ENCODE data around the gene TUBB.

TUBB gene

GRCh38 chr6:30690403-30691207 is 29.5 kb upstream of the TUBB start, which contains the start of gene NRM (continued):
- no peak for TF ChIP-seq ZNF280C (tag by site-specific recombination; IDR thresholded peaks at IDR 0.05)
- no peak for TF ChIP-seq ZSCAN16 (tag by site-specific recombination; IDR thresholded peaks at IDR 0.05)
- no peak for TF ChIP-seq HOXA7 (CRISPR knock-in tag; IDR thresholded peaks at IDR 0.05; ENCODE audit: borderline replicate concordance)
- no peak for TF ChIP-seq ZNF292 (tag by site-specific recombination; IDR thresholded peaks at IDR 0.05; ENCODE audit: borderline replicate concordance, low read depth)
- TF ChIP-seq OSR2 (tag by site-specific recombination; IDR thresholded peaks at IDR 0.05), result no peak
- peak; percentile 77 for TF ChIP-seq ZNF660 (tag by site-specific recombination; IDR thresholded peaks at IDR 0.05)
- no peak for TF ChIP-seq TCF7L2 (IDR thresholded peaks at IDR 0.05; ENCODE audit: borderline replicate concordance, low read depth, low read length)
- no peak for TF ChIP-seq ZNF544 (tag by site-specific recombination; IDR thresholded peaks at IDR 0.05)
- no peak for TF ChIP-seq ZNF157 (tag by site-specific recombination; IDR thresholded peaks at IDR 0.05)
- peak; percentile 87 for TF ChIP-seq PRDM10 (tag by site-specific recombination; IDR thresholded peaks at IDR 0.05)
- no peak for TF ChIP-seq RBAK (tag by site-specific recombination; IDR thresholded peaks at IDR 0.05)
- no peak for TF ChIP-seq GLI2 (tag by site-specific recombination; IDR thresholded peaks at IDR 0.05; ENCODE audit: borderline replicate concordance, low read depth)
- TF ChIP-seq MZF1 (tag by site-specific recombination; IDR thresholded peaks at IDR 0.05; ENCODE audit: borderline replicate concordance), result peak; percentile 23; the same call in 1 of the 2 replicates
- TF ChIP-seq ZNF513 (tag by site-specific recombination; IDR thresholded peaks at IDR 0.05), result no peak
- no peak for TF ChIP-seq AEBP2 (tag by site-specific recombination; IDR thresholded peaks at IDR 0.05; ENCODE audit: borderline replicate concordance)
- no peak for TF ChIP-seq YY2 (tag by site-specific recombination; IDR thresholded peaks at IDR 0.05)
